Neutrophil (primary cell): ENCODE measurements around the gene GULP1.

Experiments used
- H3K27ac ChIP-seq: fragments of 200-600 bp; sonication (generic); 2 replicates; pipeline ENCODE4 v1.5.1; 2016; ENCODE audit warnings: mild to moderate bottlenecking, moderate library complexity
- H3K27me3 ChIP-seq: fragments of 200-600 bp; sonication (generic); 2 replicates; pipeline ENCODE4 v1.6.0; 2016; ENCODE audit warnings: mild to moderate bottlenecking
- H3K36me3 ChIP-seq: fragments of 200-600 bp; sonication (generic); 2 replicates; pipeline ENCODE4 v1.5.1; 2017
- H3K4me1 ChIP-seq, 2 experiments: fragments of 200-600 bp in 1 of 2; sonication (generic) in 1 of 2; 1 replicate in 1 of 2; 2 replicates in 1 of 2; pipeline versions ENCODE4 v1.5.1 to v1.6.1; 2013 to 2016; ENCODE audit warnings: low read depth in 1 of 2, low read length in 1 of 2, mild to moderate bottlenecking in 1 of 2, moderate library complexity in 1 of 2; ENCODE audit not compliant: control insufficient read depth in 1 of 2, insufficient read depth in 1 of 2
- H3K4me3 ChIP-seq, 2 experiments: fragments of 200-600 bp in 1 of 2; sonication (generic) in 1 of 2; 1 replicate in 1 of 2; 2 replicates in 1 of 2; pipeline ENCODE4 v1.5.1; 2013 to 2016; ENCODE audit warnings: low read depth in 1 of 2, low read length in 1 of 2, mild to moderate bottlenecking in 1 of 2, moderate library complexity in 1 of 2
- H3K9me3 ChIP-seq: fragments of 200-600 bp; sonication (generic); 2 replicates; pipeline ENCODE4 v1.5.1; 2016
- CTCF ChIP-seq: fragments of 200-600 bp; sonication (generic); IDR thresholded peaks from 2 replicates; pipeline ENCODE4 v1.5.1; 2016; ENCODE audit warnings: antibody characterized with exemption

GULP1 gene

GRCh38 chr2:188380280-188380679 is 88.6 kb downstream of the GULP1 start:
- no peak overlapping the region for H3K27ac ChIP-seq
- no peaks in the 10 kb centered on the region for H3K9me3 ChIP-seq
- no peak for TF ChIP-seq CTCF
- no peaks in the 10 kb centered on the region for H3K36me3 ChIP-seq
- H3K27me3 ChIP-seq, result no peaks in the 10 kb centered on the region
- no peak overlapping the region for H3K4me3 ChIP-seq
- no peaks in the 10 kb centered on the region for H3K4me1 ChIP-seq

DNA sequence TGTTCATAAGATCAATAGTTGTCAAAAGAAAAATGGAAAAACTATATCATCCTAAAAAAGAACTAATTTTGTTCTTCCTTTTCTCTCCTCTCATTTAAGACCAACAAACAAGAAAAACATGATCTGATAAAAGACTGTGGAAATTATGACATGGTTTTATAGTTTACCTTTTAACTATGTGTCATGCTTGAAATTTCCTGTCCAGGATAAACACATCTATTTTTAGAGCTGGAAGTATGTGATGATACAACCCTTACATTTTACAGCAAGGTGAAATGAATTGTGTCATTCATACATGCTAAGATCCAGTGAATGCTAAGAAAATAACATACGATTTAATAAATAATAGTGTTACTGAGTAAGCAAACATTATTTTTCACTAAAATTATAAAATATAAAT is 89.9 kb downstream of the GULP1 start:
- no peak for TF ChIP-seq CTCF
- H3K4me1 ChIP-seq, result no peaks in the 10 kb centered on the region
- no peaks in the 10 kb centered on the region for H3K36me3 ChIP-seq
- H3K4me3 ChIP-seq, result no peak overlapping the region
- H3K27me3 ChIP-seq, result no peaks in the 10 kb centered on the region
- no peaks in the 10 kb centered on the region for H3K9me3 ChIP-seq
- H3K27ac ChIP-seq, result no peak overlapping the region

GRCh38 chr2:188382107-188382506 is 90.4 kb downstream of the GULP1 start:
- H3K4me3 ChIP-seq, result no peak overlapping the region
- no peaks in the 10 kb centered on the region for H3K4me1 ChIP-seq
- H3K27ac ChIP-seq, result no peak overlapping the region
- no peaks in the 10 kb centered on the region for H3K36me3 ChIP-seq
- TF ChIP-seq CTCF, result no peak
- no peaks in the 10 kb centered on the region for H3K27me3 ChIP-seq
- H3K9me3 ChIP-seq, result no peaks in the 10 kb centered on the region

- Histone ChIP-seq H3K4me1 (no peaks in the 10 kb centered on the region), H3K27ac (no peak overlapping the region), H3K4me3 (no peak overlapping the region), H3K36me3 (no peaks in the 10 kb centered on the region), H3K9me3 (no peaks in the 10 kb centered on the region), H3K27me3 (no peaks in the 10 kb centered on the region)
- no peak for TF ChIP-seq CTCF
These were observed 91.5 kb downstream of the GULP1 start for GRCh38 chr2:188383158-188383557.

- Histone ChIP-seq H3K9me3 (no peaks in the 10 kb centered on the region), H3K27me3 (no peaks in the 10 kb centered on the region), H3K36me3 (no peaks in the 10 kb centered on the region), H3K27ac (no peak overlapping the region), H3K4me1 (no peaks in the 10 kb centered on the region), H3K4me3 (no peak overlapping the region)
- no peak for TF ChIP-seq CTCF
These were observed 94.2 kb downstream of the GULP1 start for GRCh38 chr2:188385857-188386256.

GRCh38 chr2:188388831-188389230 is 97.2 kb downstream of the GULP1 start:
- Histone ChIP-seq H3K27ac (no peak overlapping the region), H3K27me3 (no peaks in the 10 kb centered on the region), H3K4me1 (no peaks in the 10 kb centered on the region), H3K9me3 (no peaks in the 10 kb centered on the region), H3K4me3 (no peak overlapping the region), H3K36me3 (no peaks in the 10 kb centered on the region)
- TF ChIP-seq CTCF, result no peak
